ENCODE measurements around the gene IL6ST.
"Not testable (repeated sequence)": the region's sequence is repeated elsewhere in the genome, so short reads cannot be mapped to it uniquely, and the experiment has no call there.

Gene IL6ST

DNA sequence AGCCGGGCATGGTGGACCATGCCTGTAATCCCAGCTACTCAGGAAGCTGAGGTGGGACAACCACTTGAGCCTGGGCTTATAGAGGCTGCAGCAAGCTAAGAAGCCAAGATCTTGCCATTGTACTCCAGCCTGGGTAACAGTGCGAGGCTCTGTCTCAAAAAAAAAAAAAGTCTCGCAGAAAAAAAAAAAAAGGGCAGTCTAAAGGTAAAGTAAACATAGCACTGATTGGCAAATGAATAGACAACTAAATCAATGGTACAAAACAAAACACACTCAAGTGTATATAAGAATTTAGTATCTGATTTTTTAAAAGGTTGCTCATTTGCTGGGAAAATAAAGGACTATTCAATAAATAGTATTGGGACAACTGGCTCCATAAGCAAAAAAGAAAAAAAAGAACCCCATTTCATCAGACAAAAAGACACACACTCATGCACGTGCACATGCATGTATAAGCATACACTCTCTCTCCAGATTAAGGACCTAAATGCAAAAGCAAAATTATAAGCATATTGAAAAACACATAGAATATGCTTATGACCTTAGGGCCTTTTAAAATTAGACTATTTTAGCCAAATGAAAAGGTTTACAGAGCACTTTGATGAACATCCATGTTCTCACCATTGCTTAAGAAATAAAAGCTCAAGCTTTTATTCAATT lies 5.7 kb downstream of the IL6ST start:
- H4K20me1 ChIP-seq (ENCODE audit: insufficient read depth, low read length) = no peaks in the 10 kb centered on the region
- no peak overlapping the region for H3K27ac ChIP-seq (ENCODE audit: low read length)
- no peaks in the 10 kb centered on the region for H3K79me2 ChIP-seq (ENCODE audit: insufficient read depth, low read length)
- no peak overlapping the region for H3K4me2 ChIP-seq (ENCODE audit: insufficient read depth, low read length)
- no peak overlapping the region for H3K9ac ChIP-seq (ENCODE audit: low read depth, low read length)
- H3K4me3 ChIP-seq (ENCODE audit: low read depth in 1 of 2, low read length in 2 of 2) = no peak overlapping the region
- H3K4me1 ChIP-seq (ENCODE audit: insufficient read depth, low read length) = peaks cover 6% of the 10 kb centered on the region; the same call in 1 of the 2 replicates
- H3K9me3 ChIP-seq (ENCODE audit: insufficient read depth, low read length, severe bottlenecking) = no peaks in the 10 kb centered on the region
- TF ChIP-seq CTCF (IDR thresholded peaks at IDR 0.05; ENCODE audit: borderline replicate concordance, extremely low read depth, low read length, poor library complexity, severe bottlenecking) = no peak
- DNase-seq (no peak), ATAC-seq (ENCODE audit: insufficient read depth, low read depth) (no peak)
- no peaks in the 10 kb centered on the region for H3K36me3 ChIP-seq (ENCODE audit: insufficient read depth, low read length)
- peaks cover 16% of the 10 kb centered on the region for H3K27me3 ChIP-seq (ENCODE audit: insufficient read depth, low read length, poor library complexity)
- H2AFZ ChIP-seq (ENCODE audit: low read depth, low read length) = no peak overlapping the region

GRCh38 chr5:55988428-55988827 lies 6.3 kb downstream of the IL6ST start:
- H3K27ac ChIP-seq (ENCODE audit: low read length); H4K20me1 ChIP-seq (ENCODE audit: insufficient read depth, low read length); H3K4me1 ChIP-seq (ENCODE audit: insufficient read depth, low read length); H3K79me2 ChIP-seq (ENCODE audit: insufficient read depth, low read length); ATAC-seq (ENCODE audit: insufficient read depth, low read depth); H3K9me3 ChIP-seq (ENCODE audit: insufficient read depth, low read length, severe bottlenecking); H3K4me2 ChIP-seq (ENCODE audit: insufficient read depth, low read length); H3K9ac ChIP-seq (ENCODE audit: low read depth, low read length); H3K4me3 ChIP-seq (ENCODE audit: low read depth in 1 of 2, low read length in 2 of 2); H3K36me3 ChIP-seq (ENCODE audit: insufficient read depth, low read length); H3K27me3 ChIP-seq (ENCODE audit: insufficient read depth, low read length, poor library complexity); H2AFZ ChIP-seq (ENCODE audit: low read depth, low read length); DNase-seq: not testable (repeated sequence)

- Histone ChIP-seq H4K20me1 (ENCODE audit: insufficient read depth, low read length) (no peaks in the 10 kb centered on the region), H3K79me2 (ENCODE audit: insufficient read depth, low read length) (no peaks in the 10 kb centered on the region), H3K4me2 (ENCODE audit: insufficient read depth, low read length) (no peak overlapping the region)
These were observed 7.8 kb downstream of the IL6ST start for GRCh38 chr5:55986931-55987330.

DNA sequence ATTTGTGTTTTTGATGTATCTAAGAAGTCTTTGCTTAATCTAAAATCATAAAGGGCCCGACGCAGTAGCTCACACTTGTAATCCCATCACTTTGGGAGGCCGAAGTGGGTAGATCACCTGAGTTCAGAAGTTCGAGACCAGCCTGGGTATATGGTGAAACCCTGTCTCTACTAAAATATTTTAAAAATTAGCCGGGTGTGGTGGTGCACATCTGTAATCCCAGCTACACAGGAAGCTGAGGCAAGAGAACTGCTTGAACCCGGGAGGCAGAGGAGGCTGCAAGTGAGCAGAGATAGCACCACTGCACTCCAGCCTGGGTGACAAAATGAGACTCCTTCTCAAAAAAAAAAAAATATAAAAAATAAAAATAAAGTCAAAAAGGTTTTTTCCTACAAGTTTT lies 9.6 kb downstream of the IL6ST start:
- no peak for TF ChIP-seq EZH2 (IDR thresholded peaks at IDR 0.05; ENCODE audit: borderline replicate concordance, low read depth, low read length, severe bottlenecking)
- TF ChIP-seq CTCF (IDR thresholded peaks at IDR 0.05; ENCODE audit: borderline replicate concordance, extremely low read depth, low read length, poor library complexity, severe bottlenecking) = no peak
- Histone ChIP-seq H3K36me3 (ENCODE audit: insufficient read depth, low read length) (no peaks in the 10 kb centered on the region), H3K27ac (ENCODE audit: low read length) (no peak overlapping the region), H3K4me3 (ENCODE audit: low read depth in 1 of 2, low read length in 2 of 2) (no peak overlapping the region), H3K27me3 (ENCODE audit: insufficient read depth, low read length, poor library complexity) (no peaks in the 10 kb centered on the region), H3K4me1 (ENCODE audit: insufficient read depth, low read length) (no peaks in the 10 kb centered on the region), H3K4me2 (ENCODE audit: insufficient read depth, low read length) (no peak overlapping the region), H3K9ac (ENCODE audit: low read depth, low read length) (no peak overlapping the region), H4K20me1 (ENCODE audit: insufficient read depth, low read length) (no peaks in the 10 kb centered on the region), H3K79me2 (ENCODE audit: insufficient read depth, low read length) (no peaks in the 10 kb centered on the region), H2AFZ (ENCODE audit: low read depth, low read length) (no peak overlapping the region), H3K9me3 (ENCODE audit: insufficient read depth, low read length, severe bottlenecking) (no peaks in the 10 kb centered on the region)
- no peak for ATAC-seq (ENCODE audit: insufficient read depth, low read depth)
- DNase-seq = no peak

More at GRCh38 chr5:55986931-55987330, 7.8 kb downstream of the IL6ST start:
- no peaks in the 10 kb centered on the region for H3K4me1 ChIP-seq (ENCODE audit: insufficient read depth, low read length)
- H2AFZ ChIP-seq (ENCODE audit: low read depth, low read length) = no peak overlapping the region
- no peak overlapping the region for H3K27ac ChIP-seq (ENCODE audit: low read length)
- ATAC-seq (ENCODE audit: insufficient read depth, low read depth) (no peak), DNase-seq (no peak)
- no peaks in the 10 kb centered on the region for H3K9me3 ChIP-seq (ENCODE audit: insufficient read depth, low read length, severe bottlenecking)
- no peak overlapping the region for H3K4me3 ChIP-seq (ENCODE audit: low read depth in 1 of 2, low read length in 2 of 2)
- H3K27me3 ChIP-seq (ENCODE audit: insufficient read depth, low read length, poor library complexity) = no peaks in the 10 kb centered on the region
- no peak for TF ChIP-seq CTCF (IDR thresholded peaks at IDR 0.05; ENCODE audit: borderline replicate concordance, extremely low read depth, low read length, poor library complexity, severe bottlenecking)
- TF ChIP-seq EZH2 (IDR thresholded peaks at IDR 0.05; ENCODE audit: borderline replicate concordance, low read depth, low read length, severe bottlenecking) = no peak
- H3K36me3 ChIP-seq (ENCODE audit: insufficient read depth, low read length) = no peaks in the 10 kb centered on the region
- H3K9ac ChIP-seq (ENCODE audit: low read depth, low read length) = no peak overlapping the region
